COR-L47 (cell line): ENCODE data around the gene ACKR3.

Experiments used
- DNase-seq: peaks from one replicate; lab custom pipeline; 2025; lab: John Stamatoyannopoulos, UW

The ACKR3 gene

DNA sequence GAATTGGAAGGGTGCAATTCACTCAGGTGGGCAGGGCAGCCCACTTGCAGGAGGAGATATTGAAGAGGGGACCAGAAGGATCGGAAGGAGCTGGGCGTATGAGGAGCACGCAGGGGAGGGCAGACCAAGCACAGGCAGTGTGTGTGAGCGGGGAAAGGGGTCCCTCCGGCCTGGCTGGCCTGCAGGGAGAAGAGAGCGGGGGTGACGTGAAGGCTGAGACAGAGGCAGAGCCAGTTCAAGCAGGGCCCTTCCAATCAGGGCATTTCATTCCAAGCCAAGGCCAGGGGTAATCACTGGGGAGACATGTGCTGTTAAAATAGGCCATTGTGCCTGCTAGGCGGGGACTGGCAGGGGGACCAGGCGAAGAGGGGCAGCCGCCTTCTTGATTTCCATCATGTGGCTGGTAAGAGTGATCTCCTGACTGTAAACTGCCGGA is 62.2 kb downstream of the ACKR3 start:
- no peak for DNase-seq
